ENCODE data around the gene TRPM2.

- TF ChIP-seq POLR2A (IDR thresholded peaks at IDR 0.05; ENCODE audit: low read length) = no peak
- no peak for TF ChIP-seq GATA1 (IDR thresholded peaks at IDR 0.05; ENCODE audit: low read depth, low read length)
These were observed 121.9 kb downstream of the TRPM2 start for GRCh38 chr21:44475266-44475845.
